C4-2B (cell line): ENCODE data around the gene BIN1.

Source experiments
- H3K27ac ChIP-seq: fragments of 450-650 bp; 2 replicates; pipeline ENCODE4 v1.5.1; 2017
- ZFX ChIP-seq: fragments of 450-650 bp; IDR thresholded peaks from 2 replicates; pipeline ENCODE4 v1.6.1; 2017
- TF ChIP-seq, protein P1 (sequence below): fragments of 450-650 bp; conservative IDR thresholded peaks from 2 replicates; pipeline ENCODE4 v1.5.1; 2017; ENCODE audit warnings: mild to moderate bottlenecking

Gene BIN1, protein sequence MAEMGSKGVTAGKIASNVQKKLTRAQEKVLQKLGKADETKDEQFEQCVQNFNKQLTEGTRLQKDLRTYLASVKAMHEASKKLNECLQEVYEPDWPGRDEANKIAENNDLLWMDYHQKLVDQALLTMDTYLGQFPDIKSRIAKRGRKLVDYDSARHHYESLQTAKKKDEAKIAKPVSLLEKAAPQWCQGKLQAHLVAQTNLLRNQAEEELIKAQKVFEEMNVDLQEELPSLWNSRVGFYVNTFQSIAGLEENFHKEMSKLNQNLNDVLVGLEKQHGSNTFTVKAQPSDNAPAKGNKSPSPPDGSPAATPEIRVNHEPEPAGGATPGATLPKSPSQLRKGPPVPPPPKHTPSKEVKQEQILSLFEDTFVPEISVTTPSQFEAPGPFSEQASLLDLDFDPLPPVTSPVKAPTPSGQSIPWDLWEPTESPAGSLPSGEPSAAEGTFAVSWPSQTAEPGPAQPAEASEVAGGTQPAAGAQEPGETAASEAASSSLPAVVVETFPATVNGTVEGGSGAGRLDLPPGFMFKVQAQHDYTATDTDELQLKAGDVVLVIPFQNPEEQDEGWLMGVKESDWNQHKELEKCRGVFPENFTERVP

DNA sequence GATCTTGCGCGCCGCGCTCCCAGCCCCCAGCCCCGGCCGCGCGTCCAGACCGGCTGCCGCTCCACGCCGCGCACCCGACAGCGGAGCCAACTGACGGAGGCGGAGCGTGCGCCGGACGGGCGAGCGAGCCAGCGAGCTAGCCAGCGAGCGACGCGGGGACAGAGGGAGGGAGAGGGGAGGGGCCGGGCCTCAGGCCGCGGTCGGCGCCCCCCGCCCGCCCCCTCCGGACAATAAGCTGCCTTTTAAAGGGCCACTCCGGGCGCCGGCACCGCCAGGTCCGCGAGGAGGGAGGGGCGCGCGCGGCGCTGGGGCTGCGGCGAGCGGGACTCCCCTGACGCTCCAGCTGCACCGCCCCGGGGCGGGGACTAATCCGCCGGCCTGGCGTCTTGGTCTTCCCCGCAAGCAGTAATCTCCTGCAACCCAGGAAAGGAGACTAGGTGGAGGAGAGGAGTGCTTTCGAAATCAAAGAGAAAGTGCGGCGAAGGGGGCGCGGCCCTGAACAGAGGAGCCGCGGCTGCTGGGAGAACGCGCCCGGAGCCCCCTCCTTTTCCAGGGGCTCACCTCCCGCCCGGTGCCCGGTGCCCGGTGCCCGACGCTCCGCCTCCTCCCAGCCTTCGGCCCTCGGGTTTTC, at the start of gene BIN1:
BIN1 (minus strand) TSS at position 164 of the 631 bp plus-strand sequence. CDS start 211 bp downstream, outside the sequence.
- H3K27ac ChIP-seq = peak within 1 kb of the TSS; percentile 84
- no peak for TF ChIP-seq ZFX
- TF ChIP-seq, protein P1, sequence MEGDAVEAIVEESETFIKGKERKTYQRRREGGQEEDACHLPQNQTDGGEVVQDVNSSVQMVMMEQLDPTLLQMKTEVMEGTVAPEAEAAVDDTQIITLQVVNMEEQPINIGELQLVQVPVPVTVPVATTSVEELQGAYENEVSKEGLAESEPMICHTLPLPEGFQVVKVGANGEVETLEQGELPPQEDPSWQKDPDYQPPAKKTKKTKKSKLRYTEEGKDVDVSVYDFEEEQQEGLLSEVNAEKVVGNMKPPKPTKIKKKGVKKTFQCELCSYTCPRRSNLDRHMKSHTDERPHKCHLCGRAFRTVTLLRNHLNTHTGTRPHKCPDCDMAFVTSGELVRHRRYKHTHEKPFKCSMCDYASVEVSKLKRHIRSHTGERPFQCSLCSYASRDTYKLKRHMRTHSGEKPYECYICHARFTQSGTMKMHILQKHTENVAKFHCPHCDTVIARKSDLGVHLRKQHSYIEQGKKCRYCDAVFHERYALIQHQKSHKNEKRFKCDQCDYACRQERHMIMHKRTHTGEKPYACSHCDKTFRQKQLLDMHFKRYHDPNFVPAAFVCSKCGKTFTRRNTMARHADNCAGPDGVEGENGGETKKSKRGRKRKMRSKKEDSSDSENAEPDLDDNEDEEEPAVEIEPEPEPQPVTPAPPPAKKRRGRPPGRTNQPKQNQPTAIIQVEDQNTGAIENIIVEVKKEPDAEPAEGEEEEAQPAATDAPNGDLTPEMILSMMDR = no peak

DNA sequence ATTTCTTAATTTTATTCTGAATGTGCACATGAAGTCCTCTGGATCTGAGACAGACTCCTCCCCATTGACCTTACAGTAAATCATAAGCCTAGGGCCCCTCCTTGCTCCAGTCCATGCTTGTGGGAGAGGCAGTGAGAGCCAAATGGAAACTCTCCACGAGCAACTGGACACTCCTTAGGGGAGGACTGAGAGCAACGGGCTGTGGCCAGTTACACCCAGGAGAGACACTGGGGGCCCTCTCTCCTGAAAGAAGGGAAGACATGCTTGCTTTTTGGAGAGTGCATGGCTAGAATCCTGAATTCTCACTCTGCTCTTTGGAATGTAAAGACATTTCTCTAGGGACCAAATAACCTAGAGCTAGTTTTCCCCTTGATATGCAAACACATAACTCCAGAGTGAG, 49.0 kb upstream of the BIN1 start:
- no peak overlapping the region for H3K27ac ChIP-seq
- TF ChIP-seq ZFX = no peak
- TF ChIP-seq, protein P1 = no peak

DNA sequence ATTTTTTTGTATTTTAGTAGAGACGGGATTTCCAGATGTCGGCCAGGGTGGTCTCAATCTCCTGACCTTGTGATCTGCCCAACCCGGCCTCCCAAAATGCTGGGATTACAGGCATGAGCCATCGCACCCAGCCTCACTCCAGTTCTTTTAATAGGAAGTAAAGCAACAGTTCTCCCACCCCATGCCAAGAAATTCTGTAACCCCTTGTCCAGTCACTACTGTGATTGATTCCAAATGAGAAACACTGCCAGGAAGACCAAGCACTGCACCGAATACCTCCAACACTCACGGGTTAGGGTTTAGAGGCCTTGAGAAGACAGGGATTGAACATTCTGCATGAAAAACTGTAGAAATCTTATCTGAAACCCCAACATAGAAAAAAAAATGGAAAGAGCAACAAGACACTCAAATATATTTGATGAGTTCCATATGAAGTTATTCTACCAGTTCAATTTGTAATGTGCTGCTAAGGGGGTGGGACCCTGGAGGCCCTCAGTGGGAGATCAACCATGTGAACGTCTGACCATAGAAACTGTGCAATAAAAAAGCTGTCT, 48.2 kb upstream of the BIN1 start:
- TF ChIP-seq, protein P1 = no peak
- no peak for TF ChIP-seq ZFX

DNA sequence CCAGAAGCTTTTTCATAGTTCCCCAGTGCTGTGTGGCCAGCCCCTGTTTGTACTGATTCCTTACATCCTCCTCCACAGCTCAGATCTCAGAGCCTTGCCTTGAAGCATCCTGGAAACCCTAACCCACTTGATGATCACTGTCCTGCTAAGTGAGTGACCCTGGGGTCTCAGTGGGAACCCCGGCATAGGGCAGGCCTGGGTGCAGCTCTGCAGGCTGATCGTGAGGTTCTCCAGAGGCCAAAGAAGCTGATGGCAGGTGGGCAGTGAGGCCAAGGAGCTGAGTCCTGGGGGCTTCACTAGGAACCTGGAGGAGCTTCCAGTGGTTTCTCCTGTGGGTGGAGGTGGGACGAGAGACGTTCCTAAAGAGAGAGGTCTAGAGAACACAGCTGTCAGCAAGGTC, 47.4 kb upstream of the BIN1 start:
- TF ChIP-seq, protein P1 = no peak
- no peak for TF ChIP-seq ZFX
- H3K27ac ChIP-seq = no peak overlapping the region

More for the DNA sequence above, 48.2 kb upstream of the BIN1 start:
- no peak overlapping the region for H3K27ac ChIP-seq

DNA sequence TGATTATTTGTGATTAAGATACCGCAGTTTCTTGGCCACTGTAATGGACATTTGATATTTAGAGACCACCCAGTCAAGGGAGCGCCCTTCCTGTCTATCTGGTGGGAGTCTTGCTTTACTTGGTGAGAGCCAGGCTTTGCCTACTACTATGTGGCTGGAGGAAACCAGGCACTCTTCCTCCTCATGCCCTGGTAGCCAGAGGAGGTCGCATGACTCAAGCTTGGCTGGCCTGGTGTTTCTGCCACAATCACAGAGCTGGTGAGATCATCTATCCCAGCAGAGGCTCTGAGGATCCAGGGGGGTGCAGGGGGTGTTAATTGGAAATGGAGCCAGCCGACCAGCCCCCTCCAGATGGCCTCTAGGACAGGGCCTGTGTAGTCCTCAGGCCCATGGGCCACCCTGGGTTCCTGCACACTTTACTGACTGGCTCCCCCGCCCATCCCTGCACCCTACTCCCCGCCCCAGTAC, 46.8 kb upstream of the BIN1 start:
- H3K27ac ChIP-seq = no peak overlapping the region

DNA sequence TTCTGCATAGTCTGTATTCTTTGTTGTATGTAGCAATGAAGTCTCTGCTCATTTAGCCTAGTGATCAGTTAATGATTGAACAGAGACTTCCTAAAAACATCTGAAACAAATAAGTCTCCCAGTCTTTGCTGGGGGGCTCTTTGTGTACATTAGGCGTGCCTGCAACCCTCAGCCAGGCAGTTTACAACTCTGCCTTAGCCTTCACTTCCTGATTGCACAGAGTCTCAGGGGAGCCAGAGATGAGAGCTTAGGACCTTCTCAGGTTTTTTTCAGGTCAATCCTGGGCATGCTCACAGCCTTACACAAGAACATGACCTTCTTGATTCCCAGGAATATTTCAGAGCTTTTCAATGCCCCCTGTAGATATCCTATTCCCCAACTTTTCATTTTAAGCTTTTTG, 44.0 kb upstream of the BIN1 start:
- no peak for TF ChIP-seq ZFX
- TF ChIP-seq, protein P1 = no peak
- H3K27ac ChIP-seq = no peak overlapping the region

More for the DNA sequence above, 46.8 kb upstream of the BIN1 start:
- TF ChIP-seq ZFX = no peak
- TF ChIP-seq, protein P1 = no peak
